ENCODE data around the gene THTPA. TPM values are rescaled to one million over a fixed set of nuclear protein-coding genes. Genes with fewer than 3 reads are reported as not detected.

The THTPA gene
- total RNA-seq, 1 donor from 2014 or later, result 4.5 TPM

DNA sequence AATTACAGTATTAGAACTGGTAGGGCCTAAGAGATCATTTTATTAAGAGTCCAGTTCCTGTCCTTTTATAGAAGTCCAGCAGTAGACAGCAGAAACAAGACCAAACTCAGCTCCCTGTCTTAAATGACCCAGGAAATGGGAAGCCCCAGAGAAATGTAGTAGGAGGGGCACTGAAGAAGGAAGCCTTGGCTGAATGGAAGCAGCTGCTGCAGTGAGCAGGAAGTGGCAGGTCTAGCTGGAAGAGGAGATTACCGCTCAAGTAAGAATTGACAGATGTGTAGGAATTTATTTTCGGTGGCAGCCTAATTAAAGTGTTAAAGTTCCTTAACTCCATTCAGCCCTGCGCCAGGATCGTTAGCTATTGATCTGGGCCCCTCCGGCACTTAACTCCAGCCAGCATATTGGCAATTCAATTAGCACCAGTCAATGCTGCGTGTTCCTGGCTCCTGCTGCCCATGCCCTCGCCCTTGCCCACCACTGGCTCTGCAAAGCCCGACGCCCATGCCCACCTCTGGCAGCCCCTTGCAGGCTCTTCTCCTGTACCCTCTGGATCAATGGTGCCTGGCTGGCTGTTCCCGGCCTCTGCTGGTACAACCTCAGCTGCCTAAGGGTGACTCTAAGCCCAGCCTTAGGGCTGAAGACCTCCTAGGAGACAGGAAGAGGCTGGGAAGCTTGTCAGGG lies 25.6 kb upstream of the THTPA start:
- peaks cover 2% of the 10 kb centered on the region for H3K36me3 ChIP-seq (ENCODE audit: control insufficient read depth, insufficient read depth, low read length)

DNA sequence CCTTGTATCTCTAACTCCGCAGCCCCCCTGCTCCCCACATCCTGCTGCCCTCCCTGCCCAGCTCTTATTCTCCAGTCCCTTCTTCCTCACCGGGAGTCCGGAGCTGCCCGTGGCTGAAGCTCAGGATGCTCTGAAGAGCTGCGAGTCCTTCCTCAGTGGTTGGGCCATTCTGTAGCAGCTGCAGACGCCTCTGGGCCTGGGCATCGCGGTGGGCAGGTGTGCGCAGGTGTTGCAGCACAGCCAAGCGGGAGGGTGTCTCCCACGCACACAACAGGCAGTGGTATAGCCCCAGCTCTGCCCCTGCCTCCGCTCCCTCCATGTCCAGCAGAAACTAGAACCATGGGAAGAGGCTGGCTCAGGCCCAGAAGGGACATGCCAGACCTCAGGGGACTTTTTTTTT lies 24.7 kb upstream of the THTPA start:
- H3K4me3 ChIP-seq (ENCODE audit: low read depth, low read length), result no peak overlapping the region
- FAIRE-seq (no peak), DNase-seq (ENCODE audit: low read depth) (no peak)
- H3K36me3 ChIP-seq (ENCODE audit: control insufficient read depth, insufficient read depth, low read length), result peaks cover 2% of the 10 kb centered on the region
- no peaks in the 10 kb centered on the region for H3K27me3 ChIP-seq (ENCODE audit: control insufficient read depth, insufficient read depth, low read length)
- TF ChIP-seq, protein P1, sequence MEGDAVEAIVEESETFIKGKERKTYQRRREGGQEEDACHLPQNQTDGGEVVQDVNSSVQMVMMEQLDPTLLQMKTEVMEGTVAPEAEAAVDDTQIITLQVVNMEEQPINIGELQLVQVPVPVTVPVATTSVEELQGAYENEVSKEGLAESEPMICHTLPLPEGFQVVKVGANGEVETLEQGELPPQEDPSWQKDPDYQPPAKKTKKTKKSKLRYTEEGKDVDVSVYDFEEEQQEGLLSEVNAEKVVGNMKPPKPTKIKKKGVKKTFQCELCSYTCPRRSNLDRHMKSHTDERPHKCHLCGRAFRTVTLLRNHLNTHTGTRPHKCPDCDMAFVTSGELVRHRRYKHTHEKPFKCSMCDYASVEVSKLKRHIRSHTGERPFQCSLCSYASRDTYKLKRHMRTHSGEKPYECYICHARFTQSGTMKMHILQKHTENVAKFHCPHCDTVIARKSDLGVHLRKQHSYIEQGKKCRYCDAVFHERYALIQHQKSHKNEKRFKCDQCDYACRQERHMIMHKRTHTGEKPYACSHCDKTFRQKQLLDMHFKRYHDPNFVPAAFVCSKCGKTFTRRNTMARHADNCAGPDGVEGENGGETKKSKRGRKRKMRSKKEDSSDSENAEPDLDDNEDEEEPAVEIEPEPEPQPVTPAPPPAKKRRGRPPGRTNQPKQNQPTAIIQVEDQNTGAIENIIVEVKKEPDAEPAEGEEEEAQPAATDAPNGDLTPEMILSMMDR (IDR thresholded peaks at IDR 0.05; ENCODE audit: insufficient read depth, low read length, severe bottlenecking), result no peak

More for the DNA sequence above, 25.6 kb upstream of the THTPA start:
- FAIRE-seq, result no peak
- Histone ChIP-seq H3K27me3 (ENCODE audit: control insufficient read depth, insufficient read depth, low read length) (no peaks in the 10 kb centered on the region), H3K4me3 (ENCODE audit: low read depth, low read length) (no peak overlapping the region)
- no peak for DNase-seq (ENCODE audit: low read depth)
- TF ChIP-seq, protein P1 (IDR thresholded peaks at IDR 0.05; ENCODE audit: insufficient read depth, low read length, severe bottlenecking), result no peak

DNA sequence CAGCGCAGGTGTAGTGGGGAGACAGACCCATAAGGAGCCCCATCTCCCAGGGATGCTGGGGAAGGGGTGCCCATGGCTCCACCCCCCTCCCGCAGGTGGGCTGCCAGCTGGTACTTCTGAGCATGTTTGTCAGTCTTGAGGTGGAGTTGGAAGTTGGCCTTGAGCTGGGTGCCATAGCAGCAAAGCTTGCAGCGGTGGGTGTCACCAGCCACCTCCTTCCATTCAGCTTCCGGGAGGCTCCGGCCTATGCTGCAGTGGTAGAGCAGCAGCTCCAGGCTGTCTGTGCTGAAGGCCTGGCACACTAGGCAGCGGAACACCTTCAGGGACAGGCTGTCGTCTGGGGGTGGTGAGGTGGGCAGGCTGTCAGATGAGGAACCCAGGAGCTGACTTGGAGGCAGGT lies 23.4 kb upstream of the THTPA start:
- no peaks in the 10 kb centered on the region for H3K36me3 ChIP-seq (ENCODE audit: control insufficient read depth, insufficient read depth, low read length)
- H3K27me3 ChIP-seq (ENCODE audit: control insufficient read depth, insufficient read depth, low read length), result no peaks in the 10 kb centered on the region
- TF ChIP-seq, protein P1 (IDR thresholded peaks at IDR 0.05; ENCODE audit: insufficient read depth, low read length, severe bottlenecking), result no peak
- H3K4me3 ChIP-seq (ENCODE audit: low read depth, low read length), result no peak overlapping the region
- no peak for FAIRE-seq
- no peak for DNase-seq (ENCODE audit: low read depth)

DNA sequence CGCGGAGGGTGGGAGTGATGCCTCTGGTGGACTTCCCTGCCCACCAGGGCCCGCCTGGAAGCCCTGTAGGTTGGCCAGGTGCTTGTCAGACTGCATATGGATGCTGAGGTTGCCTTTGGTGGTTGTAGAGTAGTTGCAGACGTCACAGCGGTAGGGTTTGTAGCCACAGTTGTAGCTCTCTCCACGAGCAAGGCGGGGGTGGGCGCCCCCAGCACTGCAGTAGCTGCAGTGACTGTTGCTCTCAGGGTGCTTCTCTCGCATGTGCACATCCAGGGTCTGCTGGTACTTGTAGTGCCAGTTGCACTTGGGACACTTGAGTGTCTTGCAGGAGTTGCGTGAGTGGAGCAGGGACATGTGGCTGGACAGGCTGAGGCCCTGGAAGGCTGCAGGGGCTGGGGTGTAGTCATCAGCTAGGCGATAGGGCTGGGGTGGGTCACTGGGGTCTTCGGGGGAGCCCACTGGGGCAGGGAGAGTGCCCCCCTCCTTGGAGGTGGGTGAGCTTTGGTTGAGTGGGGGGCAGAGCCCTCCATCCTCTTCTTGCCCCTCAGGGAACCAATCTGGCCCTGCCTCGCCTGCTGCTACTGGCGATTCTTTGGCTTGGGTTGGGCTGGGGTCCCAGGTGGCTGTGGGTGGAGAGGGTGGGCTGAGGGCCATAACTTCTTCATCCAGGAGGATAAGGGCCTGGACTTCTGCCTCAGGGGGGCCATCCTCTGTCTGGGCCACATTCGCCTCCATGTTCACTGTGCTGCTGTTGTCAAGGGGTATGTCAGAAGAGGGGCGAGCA lies 22.2 kb upstream of the THTPA start:
- no peaks in the 10 kb centered on the region for H3K36me3 ChIP-seq (ENCODE audit: control insufficient read depth, insufficient read depth, low read length)
- FAIRE-seq (no peak), DNase-seq (ENCODE audit: low read depth) (no peak)
- TF ChIP-seq, protein P1 (IDR thresholded peaks at IDR 0.05; ENCODE audit: insufficient read depth, low read length, severe bottlenecking), result no peak
- H3K27me3 ChIP-seq (ENCODE audit: control insufficient read depth, insufficient read depth, low read length), result no peaks in the 10 kb centered on the region
- no peak overlapping the region for H3K4me3 ChIP-seq (ENCODE audit: low read depth, low read length)

DNA sequence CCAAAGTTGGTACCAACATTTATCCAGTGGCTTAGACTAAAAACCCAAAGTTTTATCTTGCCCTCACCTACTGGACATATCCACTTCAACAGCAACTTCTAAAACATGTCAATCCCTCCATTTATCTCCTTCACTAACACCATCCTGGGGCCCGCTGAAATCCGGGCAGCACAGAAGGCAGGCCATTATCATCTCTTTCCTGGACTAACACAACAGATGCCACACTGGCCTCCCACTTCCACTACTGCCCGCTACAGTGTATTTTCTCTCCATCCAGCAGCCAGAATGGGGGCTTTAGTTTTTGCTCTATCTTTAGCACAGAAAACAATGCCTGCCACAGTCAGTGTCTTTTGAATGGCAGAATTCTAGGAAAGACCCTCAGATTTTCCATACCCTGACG lies 20.1 kb upstream of the THTPA start:
- TF ChIP-seq, protein P1 (IDR thresholded peaks at IDR 0.05; ENCODE audit: insufficient read depth, low read length, severe bottlenecking), result no peak
- DNase-seq (ENCODE audit: low read depth) (no peak), FAIRE-seq (no peak)
- H3K27me3 ChIP-seq (ENCODE audit: control insufficient read depth, insufficient read depth, low read length), result no peaks in the 10 kb centered on the region
- no peaks in the 10 kb centered on the region for H3K36me3 ChIP-seq (ENCODE audit: control insufficient read depth, insufficient read depth, low read length)
- no peak overlapping the region for H3K4me3 ChIP-seq (ENCODE audit: low read depth, low read length)
